GM20431 (cell line): ENCODE measurements around the gene BCL7B.
"Not testable (repeated sequence)": the region's sequence is repeated elsewhere in the genome, so short reads cannot be mapped to it uniquely, and the experiment has no call there.

Experiments
- in situ Hi-C: fragments of 300-500 bp; cut with MseI, MboI; formaldehyde crosslinking; loops from one replicate; pipeline ENCODE4 v1.15.0; 2020; ENCODE audit warnings: low sequenced_read_pairs; ENCODE audit not compliant: unreplicated experiment

The BCL7B gene

DNA sequence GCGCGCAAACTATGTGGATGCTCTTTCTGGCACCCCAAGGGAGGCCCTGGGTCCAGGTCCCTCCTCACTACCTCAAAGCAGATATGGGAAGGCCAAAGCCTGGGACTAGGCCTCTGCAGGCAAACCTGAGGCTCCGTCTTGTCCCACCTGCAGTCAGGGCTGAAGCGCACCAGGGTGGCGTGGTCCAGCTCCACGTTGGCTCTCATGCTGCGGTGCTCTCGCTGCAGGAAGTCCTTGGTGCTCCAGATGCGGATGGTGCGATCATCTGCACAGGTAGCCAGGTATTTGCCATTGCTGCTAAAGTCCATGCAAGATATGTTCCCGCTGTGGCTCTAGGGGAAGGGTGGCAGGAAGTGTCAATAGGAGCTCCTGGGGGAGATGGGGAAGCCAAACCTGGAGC is 16.3 kb upstream of the BCL7B start:
- in situ Hi-C loops, result no loop called here

GRCh38 chr7:73573276-73573675 is 15.8 kb upstream of the BCL7B start:
- in situ Hi-C loops, result no loop called here

DNA sequence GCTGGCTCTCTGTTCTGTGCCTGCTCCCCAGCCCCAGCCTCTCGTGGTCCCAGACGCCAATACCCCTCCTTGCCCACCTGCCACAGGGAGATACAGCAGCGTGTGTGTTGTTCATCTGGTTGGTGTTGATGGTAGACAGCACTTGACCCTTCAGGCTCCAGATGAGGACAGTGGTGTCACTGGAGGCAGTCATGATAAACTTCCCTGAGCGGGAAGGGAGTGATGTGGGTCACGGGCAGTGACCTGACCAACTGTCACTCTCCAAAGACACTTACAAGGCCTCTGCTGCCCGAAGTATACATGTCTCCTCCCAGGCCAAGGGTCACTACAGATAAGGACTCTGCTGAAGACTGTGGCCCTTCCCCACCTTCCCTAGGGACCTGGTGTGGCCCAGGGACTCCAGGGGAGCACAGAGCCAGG is 15.3 kb upstream of the BCL7B start:
- in situ Hi-C loops, result no loop called here

- in situ Hi-C loops, result no loop called here
Observed at GRCh38 chr7:73570977-73571376, 13.5 kb upstream of the BCL7B start.

DNA sequence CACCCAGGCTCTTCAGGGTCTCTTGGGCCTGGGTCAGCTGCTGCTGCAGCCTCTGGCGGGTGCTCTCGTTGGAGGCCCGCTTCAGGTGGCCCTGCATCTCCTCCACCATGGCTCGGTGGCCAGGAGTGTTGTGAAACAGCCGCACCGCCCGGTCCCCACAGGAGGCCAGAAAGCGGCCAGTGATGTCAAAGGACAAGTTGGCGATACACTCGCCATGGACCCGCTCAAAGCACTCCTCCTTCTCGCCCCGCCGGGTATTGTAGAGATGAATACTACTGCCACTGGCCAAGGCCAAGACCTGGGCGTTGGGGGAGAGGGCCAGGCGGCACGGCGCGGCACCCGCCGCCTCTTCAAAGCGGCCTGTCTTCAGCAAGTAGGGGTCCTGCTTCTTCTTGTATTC is 13.0 kb upstream of the BCL7B start:
- in situ Hi-C loops, result no loop called here

GRCh38 chr7:73569042-73569608 is 11.6 kb upstream of the BCL7B start:
- in situ Hi-C loops, result no loop called here

DNA sequence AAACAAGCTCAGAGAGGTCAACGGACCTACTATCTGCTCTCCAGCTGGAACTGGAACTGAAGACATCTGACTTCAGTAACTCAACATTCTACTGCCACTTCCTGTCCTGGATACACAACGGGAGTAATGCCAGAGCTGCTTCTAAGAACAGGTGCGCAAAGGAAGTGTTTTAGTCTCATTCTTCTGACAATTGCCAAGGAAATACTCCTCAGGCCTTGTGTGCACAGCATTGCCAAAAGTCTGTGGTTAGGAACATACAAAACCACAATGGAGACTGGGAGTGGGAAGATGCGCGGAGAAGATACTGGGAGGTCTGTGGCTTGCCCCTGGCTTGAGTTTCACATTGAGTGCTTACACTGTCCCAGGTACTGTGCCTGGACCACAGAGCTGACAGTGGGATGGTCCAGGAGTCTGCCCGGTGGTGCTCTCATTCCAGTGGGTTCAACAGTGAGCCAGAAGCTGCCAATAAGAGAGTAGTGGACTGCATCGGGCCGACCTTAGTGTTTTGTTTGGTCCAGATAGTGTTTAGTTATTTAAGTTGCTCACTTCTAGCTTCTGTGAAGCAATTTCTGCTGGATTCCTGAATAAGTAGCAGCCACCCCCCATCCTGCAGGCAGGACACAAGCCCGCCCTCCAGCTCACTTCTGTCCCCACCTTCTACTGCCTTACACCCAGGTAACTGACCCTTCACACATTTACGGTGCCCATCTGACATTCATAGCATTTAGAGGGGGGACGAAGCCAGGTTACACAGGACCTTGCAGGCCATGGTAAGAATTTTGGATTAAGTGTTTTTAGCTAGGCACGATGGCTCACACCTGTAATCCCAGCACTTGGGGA is 10.6 kb upstream of the BCL7B start:
- in situ Hi-C loops, result no loop called here

GRCh38 chr7:73567140-73567539 is 9.7 kb upstream of the BCL7B start:
- in situ Hi-C loops, result no loop called here

- in situ Hi-C loops, result not testable (repeated sequence)
Observed at GRCh38 chr7:73566431-73566830, 8.9 kb upstream of the BCL7B start.

DNA sequence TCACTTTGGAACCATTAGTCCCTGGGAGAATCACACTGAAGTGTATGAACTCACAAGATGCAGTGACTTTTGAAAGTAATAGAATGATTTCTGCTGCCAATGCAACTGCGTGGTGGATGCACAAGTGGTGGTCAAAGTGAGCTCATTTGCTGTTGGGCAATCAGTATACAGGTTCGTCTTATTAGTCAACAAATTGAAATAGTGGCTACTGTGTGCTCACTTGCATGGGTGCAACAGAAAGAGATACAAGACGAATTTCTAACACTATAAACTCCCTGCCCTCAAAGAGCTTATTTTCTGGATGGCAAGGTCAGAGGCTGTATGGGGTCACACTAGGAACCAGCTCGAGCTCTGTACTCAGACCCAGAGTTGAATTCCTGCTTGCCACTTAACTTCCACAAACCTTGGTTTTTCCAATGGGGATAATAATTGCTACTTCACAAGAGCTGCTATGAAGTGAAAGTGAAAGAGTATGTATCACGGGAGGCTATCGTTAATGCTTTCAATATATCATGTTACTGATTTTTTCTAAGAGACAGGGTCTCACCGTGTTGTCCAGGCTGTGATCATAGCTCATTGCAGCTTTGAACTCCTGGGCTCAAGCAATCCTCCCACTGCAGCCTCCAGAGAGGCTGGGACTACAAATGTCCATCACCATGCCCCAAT is 8.3 kb upstream of the BCL7B start:
- in situ Hi-C loops, result no loop called here

- in situ Hi-C loops, result no loop called here
Observed at GRCh38 chr7:73560109-73560835, 2.8 kb upstream of the BCL7B start.

DNA sequence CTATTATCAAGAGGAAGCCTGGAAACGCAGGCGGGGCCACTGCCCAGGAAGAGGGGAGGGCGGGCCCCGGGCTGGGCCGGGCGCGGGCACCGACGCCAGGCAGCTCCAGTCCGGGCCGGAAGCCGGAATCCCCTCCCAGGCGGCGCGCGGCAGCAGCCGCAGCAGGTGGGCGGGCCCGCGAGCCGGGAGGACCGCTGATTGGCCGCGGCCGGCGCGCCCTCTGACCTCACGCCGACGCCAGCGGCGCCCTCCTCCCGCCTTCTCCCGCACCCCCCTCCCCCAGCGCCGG is 438 bp downstream of the BCL7B start:
- in situ Hi-C loops, result no loop called here

- in situ Hi-C loops, result no loop called here
Observed at GRCh38 chr7:73556208-73557107, 1.0 kb downstream of the BCL7B start.

DNA sequence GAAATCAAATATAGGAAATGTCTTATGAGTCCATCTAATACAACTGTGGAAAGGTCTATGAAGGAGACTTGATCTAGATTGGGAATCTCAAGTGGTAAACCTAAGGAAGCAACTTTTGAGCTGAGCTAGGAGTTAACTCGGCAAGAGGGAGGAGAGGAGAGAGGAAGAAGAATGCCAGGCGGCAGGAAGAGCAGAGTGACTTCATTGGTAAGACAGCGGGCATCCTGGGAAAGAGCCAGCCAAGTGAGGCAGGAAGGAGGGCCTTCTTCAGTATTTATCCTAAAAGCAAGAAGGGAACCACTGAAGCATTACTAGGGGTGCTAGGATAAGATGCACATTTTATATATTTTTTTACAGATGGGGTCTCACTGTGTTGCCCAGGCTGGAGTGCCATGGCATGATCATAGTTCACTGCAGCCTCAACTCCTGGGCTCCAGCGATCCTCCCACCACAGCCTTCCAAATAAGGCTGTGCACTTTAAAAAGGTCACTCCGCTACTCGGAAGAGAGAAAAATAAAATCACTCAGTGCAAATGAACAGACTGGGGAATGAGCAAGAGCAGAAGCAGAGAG is 2.0 kb downstream of the BCL7B start:
- in situ Hi-C loops, result no loop called here

- in situ Hi-C loops, result not testable (repeated sequence)
Observed at GRCh38 chr7:73550093-73550492, 7.4 kb downstream of the BCL7B start.

DNA sequence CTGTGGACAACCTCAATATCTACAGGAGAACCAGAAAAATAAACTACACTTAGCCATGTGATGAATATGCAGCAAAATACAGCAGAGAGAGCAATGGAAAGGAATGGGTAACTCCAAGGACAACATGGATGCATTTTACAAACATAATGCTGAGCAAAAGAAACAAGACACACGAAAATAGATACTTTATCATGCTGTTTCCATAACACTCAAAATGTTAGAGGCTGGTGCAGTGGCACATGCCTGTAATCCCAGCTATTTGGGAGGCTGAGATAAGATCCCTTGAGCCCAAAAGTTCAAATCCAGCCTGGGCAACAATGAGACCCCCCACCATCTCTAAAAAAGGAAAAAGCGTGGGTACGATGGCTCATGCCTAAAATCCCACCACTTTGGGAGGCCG is 8.3 kb downstream of the BCL7B start:
- in situ Hi-C loops, result no loop called here

DNA sequence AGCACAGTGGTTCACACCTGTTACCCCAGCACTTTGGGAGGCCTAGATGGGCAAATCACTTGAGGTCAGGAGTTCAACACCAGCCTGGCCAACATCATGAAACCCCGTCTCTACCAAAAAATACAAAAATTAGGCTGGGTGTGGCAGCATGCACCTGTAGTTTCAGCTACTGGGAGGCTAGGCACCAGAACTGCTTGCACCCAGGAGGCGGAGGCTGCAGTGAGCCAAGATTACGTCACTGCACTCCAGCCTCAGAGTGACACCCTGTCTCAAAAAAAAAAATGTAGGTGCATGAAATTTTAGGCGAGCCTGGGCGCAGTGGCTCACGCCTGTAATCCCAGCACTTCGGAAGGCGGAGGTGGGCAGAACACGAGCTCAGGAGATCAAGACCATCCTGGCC is 9.6 kb downstream of the BCL7B start:
- in situ Hi-C loops, result no loop called here

DNA sequence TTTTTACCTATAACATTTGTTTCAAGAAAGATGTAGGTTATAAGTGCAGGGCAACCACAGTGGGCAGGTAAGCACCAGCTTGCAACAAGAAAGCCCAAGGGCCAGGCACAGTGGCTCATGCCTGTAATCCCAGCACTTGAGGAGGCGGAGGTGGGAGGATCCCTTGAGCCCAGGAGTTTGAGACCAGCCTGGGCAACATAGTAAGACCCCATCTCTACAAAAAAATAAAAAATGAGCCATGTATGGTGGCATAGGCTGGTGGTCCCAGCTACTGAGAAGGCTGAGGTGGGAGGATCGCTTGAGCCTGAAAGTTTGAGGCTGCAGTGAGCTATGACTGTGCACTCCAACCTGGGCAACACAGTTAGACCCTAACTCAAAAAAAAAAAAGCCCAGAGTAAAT is 12.8 kb downstream of the BCL7B start:
- in situ Hi-C loops, result no loop called here

DNA sequence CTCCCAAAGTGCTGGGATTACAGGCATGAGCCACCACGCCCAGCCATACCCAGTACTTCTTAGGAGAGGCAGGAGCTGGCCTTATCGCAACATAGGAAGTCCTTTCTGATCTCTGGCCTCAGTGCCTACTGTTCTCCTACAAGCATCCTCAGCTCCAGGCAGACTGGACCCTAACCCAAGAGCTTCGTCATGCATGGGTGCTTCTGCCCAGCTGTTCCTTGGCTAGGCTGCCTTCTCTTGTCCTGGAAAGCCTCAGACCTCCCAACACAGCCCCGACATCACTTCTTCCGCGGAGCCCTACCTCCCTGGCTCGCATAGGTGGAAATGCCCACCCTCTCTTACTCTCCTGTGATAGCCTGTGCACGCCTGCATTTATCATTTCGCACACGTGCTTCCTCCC is 15.8 kb downstream of the BCL7B start:
- in situ Hi-C loops, result no loop called here

- in situ Hi-C loops, result no loop called here
Observed at GRCh38 chr7:73539709-73540108, 17.8 kb downstream of the BCL7B start.
